OCI-LY3 (cell line): ENCODE results near the gene KCNAB1.

Experiments used
- CTCF ChIP-seq: fragments of 200-600, 300-600 bp; sonication (generic); IDR thresholded peaks from 2 replicates; pipeline ENCODE4 v1.5.1; 2014; ENCODE audit warnings: antibody characterized with exemption, low read length, low read depth
- EZH2phosphoT487 ChIP-seq: fragments of 200-600 bp; shearing (Covaris generic); IDR thresholded peaks from 2 replicates; pipeline ENCODE4 v1.6.1; 2018; ENCODE audit warnings: antibody characterized with exemption, mixed run types, low read depth

- TF ChIP-seq CTCF = no peak
- no peak for TF ChIP-seq EZH2phosphoT487
Observed at GRCh38 chr3:156184156-156184555, 63.8 kb downstream of the KCNAB1 start.
